Activated T-helper 17 cell treated with anti-CD3 and anti-CD28 coated beads, Interleukin-2, amount 50 U/mL, for 72 hours (primary cell): ENCODE data around the gene FAM89B. TPM values are rescaled to one million over a fixed set of nuclear protein-coding genes. Genes with fewer than 3 reads are reported as not detected.

Experiments used
- ATAC-seq: fragments of 150-1000 bp; cut with Tn5 transposase; replicated peaks from 2 replicates; pipeline ENCODE4 v1.10.0; 2021; ENCODE audit warnings: mild to moderate bottlenecking, moderate library complexity
- H3K27ac Mint-ChIP-seq: one replicate; pipeline ENCODE4 v1.8.0; 2022; ENCODE audit warnings: mixed read lengths
- H3K27me3 Mint-ChIP-seq: one replicate; pipeline ENCODE4 v1.8.0; 2022; ENCODE audit warnings: mixed read lengths
- H3K36me3 Mint-ChIP-seq: one replicate; pipeline ENCODE4 v1.8.0; 2022; ENCODE audit warnings: low read depth, mild to moderate bottlenecking, mixed read lengths
- H3K4me1 Mint-ChIP-seq: one replicate; pipeline ENCODE4 v1.8.0; 2022; ENCODE audit warnings: mixed read lengths
- H3K4me3 Mint-ChIP-seq: one replicate; pipeline ENCODE4 v1.8.0; 2022; ENCODE audit warnings: mild to moderate bottlenecking, mixed read lengths
- H3K9me3 Mint-ChIP-seq: one replicate; pipeline ENCODE4 v1.8.0; 2022; ENCODE audit warnings: mixed read lengths
- total RNA-seq, 2 donors: library from RNA; stranded (reverse); gene quantifications; one replicate each; pipeline ENCODE4 v1.2.3, GENCODE V29; 2022

FAM89B gene
- total RNA-seq, 2 donors from 2014 or later, result 39.0 to 42.2 TPM

DNA sequence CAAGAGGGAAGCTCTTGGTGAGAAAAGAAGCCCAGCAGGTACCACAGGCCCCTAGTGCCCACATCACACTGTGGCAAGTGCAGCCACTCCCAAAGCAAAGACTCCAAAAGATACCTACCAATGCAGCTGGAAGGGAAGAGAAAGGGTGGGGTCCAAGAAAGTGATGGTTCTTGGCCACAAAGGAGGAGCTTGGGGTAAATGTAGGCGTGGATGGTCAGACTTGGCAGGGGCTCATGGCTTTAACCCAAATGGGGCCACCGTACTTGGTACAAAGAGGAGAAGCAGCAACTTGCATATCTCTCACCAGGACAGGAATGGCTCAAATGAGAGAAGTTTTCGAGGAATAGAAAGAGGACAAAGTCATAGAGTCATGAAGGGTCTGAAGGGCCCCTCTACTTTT is 36.9 kb downstream of the FAM89B start:
- H3K27ac Mint-ChIP-seq, result peak overlapping the region; percentile 97
- ATAC-seq, result no peak
- H3K27me3 Mint-ChIP-seq, result no peaks in the 10 kb centered on the region
- H3K9me3 Mint-ChIP-seq, result no peaks in the 10 kb centered on the region
- H3K4me3 Mint-ChIP-seq, result peak overlapping the region; percentile 96
- peaks cover 16% of the 10 kb centered on the region for H3K4me1 Mint-ChIP-seq
- peaks cover 99% of the 10 kb centered on the region for H3K36me3 Mint-ChIP-seq

DNA sequence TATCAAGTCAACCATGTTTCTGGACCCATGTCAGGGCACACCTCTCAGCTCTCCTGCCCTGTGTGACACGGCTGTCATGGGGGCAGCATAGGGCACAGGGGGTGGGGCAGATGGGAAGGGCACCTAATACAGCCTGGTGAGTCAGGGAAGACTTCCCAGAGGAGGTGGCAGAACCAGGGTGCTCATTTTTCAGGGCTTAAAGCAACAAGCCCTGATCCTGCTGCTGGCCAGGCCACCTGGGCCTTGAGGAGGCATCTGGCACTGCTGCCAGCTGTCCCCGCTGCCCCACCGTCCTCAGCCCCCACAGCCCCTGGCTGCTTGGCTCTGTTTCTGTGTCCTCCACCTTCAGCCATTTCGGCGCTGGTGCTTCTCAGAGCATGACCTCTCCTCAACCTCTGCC is 37.3 kb downstream of the FAM89B start:
- Mint-ChIP-seq H3K9me3 (no peaks in the 10 kb centered on the region), H3K27me3 (no peaks in the 10 kb centered on the region), H3K27ac (peak overlapping the region; percentile 97), H3K36me3 (peaks cover 96% of the 10 kb centered on the region), H3K4me3 (peak overlapping the region; percentile 96), H3K4me1 (peaks cover 16% of the 10 kb centered on the region)
- no peak for ATAC-seq

DNA sequence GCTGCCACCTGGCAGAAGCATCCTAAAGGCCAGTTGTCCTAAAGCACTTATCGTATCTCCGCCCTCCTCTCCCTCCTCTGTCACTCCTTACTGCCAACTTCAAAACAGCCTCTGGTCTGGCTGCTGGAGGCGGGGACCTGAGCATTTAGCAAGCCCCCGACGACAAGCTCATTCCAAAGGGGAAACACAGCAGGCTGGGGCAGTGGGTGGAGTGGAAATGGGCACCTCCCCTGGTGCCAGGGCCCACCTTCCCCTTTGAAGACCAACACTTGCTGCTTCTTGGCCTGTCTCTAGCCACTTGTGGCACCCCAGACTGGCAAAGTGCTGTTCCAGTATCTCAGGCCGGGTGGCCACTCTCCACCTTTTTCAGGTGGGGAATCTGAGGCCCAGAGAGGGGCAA is 38.1 kb downstream of the FAM89B start:
- Mint-ChIP-seq H3K27ac (peak overlapping the region; percentile 97), H3K27me3 (no peaks in the 10 kb centered on the region), H3K9me3 (no peaks in the 10 kb centered on the region), H3K4me1 (peaks cover 16% of the 10 kb centered on the region), H3K36me3 (peaks cover 96% of the 10 kb centered on the region), H3K4me3 (peak overlapping the region; percentile 96)
- no peak for ATAC-seq

DNA sequence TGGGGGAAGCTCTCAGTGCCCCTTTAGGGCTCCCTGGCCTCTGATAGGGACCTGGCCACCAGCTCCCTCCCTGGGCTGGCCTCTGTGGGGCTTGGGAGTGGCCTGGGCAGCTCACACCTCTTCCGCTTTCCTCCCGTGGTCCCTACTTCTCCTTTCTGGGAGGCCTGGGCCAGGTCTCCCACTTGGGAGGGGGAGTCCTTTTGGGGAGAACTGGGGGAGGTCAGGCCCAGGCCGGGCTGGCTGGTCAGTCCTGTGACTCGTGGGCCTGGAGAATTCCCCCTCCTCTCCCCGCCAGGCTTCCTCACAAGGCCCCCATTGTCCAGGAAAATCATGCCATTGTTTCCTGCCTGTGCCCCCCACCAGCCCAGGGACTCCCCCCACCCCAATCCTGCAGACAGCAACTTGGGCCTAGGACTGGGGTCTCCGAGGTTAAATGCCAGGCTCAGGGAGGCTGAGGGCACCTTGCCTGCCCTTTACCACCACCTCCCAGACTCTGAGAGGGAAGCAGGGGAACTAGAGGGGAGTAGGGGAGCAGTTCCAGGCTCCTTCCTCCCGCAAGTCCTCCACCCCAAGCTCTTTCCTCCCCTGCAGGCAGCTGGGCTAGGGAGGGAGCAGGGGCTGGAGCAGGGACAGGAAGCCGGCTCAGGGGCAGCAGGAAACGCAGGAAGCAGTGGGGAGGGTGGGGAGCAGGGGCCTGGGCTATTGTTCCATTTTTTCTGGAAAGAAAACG is 38.9 kb downstream of the FAM89B start:
- H3K27me3 Mint-ChIP-seq, result no peaks in the 10 kb centered on the region
- H3K36me3 Mint-ChIP-seq, result peaks cover 91% of the 10 kb centered on the region
- H3K27ac Mint-ChIP-seq, result peak overlapping the region; percentile 97
- peaks cover 16% of the 10 kb centered on the region for H3K4me1 Mint-ChIP-seq
- no peaks in the 10 kb centered on the region for H3K9me3 Mint-ChIP-seq
- H3K4me3 Mint-ChIP-seq, result peak overlapping the region; percentile 96
- no peak for ATAC-seq

DNA sequence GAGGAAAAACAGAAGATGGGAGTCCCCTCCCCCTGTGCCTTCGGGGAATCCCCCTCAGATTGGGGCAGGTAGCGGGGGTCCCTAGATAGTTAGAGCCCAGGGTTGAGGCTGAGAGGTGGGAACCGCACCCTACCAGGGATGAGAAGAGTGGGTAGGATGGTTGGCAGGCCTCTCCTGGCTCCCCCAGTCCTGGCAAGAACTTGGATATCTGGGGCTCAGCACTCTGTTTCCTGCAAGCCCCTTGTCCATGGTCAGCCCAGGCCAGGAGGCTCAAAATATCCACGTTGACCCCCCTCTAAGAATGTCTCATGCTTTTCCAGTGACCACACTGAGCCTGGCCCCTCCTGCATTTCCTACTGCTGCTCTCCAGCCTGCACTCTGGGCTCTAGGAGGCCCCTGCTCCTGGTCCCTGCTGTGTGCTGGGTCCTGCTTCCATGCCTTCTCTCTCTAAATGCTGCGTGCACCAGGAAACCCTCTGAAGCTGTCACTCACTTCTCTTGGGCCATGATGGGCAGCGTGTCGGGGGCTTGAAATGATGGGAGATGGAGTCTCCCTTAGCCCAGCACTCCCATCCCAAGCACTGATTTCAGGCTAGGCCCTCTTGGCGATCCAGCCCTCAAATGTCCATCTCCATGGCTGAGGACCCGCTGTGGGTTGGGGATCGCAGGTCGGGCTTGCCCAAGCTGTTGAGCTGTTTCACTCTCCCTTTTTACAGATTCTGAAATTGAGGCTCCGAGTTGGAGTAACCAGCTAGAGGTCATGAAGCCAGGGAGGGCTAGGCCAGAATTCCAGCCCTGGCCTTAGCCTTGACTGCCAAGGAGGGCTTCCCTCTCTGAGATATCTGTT is 39.6 kb downstream of the FAM89B start:
- Mint-ChIP-seq H3K9me3 (no peaks in the 10 kb centered on the region), H3K4me1 (peaks cover 23% of the 10 kb centered on the region), H3K36me3 (peaks cover 91% of the 10 kb centered on the region), H3K27ac (peak overlapping the region; percentile 97), H3K27me3 (no peaks in the 10 kb centered on the region), H3K4me3 (peak overlapping the region; percentile 96)
- no peak for ATAC-seq

DNA sequence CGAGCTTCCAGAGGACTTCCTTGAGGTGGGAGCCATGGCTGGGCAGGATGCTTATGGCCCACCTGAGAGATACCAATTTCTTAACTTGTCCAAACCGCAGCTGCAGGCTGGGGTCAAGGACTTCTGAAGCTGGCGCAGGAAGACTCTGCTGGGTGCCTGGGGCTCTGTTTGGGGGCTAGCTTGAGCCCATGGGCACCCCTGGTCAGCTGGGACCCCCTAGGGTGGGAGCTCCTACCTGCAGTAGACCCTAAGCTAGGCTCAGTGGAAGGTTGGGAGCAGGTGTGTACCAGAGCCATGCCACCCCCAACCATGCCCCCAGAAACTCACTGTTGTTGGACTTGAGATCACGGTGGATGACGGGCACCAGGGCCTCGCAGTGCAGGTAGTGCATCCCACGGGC is 40.4 kb downstream of the FAM89B start:
- Mint-ChIP-seq H3K4me3 (peak overlapping the region; percentile 96), H3K27me3 (no peaks in the 10 kb centered on the region), H3K36me3 (peaks cover 92% of the 10 kb centered on the region), H3K9me3 (no peaks in the 10 kb centered on the region), H3K27ac (peak overlapping the region; percentile 97), H3K4me1 (peaks cover 23% of the 10 kb centered on the region)
- ATAC-seq, result no peak

DNA sequence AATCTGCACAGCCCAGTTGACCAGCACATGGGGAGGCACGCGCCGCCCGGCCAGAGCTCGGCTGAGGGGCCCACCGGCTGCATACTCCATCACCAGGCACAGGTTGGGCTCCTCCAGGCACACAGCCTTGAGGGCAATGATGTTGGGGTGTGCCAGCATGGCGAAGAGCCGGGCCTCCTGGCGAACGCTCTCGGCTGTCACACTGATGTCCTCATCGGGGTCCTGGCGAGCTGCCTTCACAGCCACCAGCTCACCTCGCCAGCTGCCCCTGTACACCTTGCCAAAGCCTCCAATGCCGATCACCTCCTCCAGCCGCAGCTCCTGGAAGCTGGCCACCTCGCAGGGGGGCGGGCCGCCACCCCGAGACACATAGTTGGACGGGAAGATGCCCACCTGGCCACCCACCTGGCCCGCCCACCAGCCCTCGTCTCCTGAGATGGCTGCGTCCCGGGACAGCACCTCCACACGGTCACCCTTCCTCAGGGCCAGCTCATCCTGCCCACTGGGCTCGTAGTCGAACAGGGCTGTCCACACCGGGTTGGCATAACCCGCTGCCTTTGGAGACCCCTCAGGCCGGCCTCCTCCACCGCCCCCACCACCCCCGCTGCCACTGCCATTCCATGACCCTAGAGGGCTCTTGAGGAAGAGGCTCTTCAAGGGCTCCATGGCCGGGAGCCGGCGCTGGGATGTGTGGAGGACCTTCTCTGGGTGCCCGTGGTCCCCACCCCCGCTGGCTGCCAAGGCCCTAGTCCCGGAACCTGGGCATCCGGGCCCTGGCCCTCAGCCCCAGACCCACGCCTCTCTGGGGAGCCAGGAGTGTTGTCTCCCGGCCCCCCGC is 41.0 kb downstream of the FAM89B start:
- Mint-ChIP-seq H3K27me3 (no peaks in the 10 kb centered on the region), H3K36me3 (peaks cover 90% of the 10 kb centered on the region), H3K9me3 (no peaks in the 10 kb centered on the region), H3K4me3 (peak overlapping the region; percentile 96), H3K27ac (peak overlapping the region; percentile 97), H3K4me1 (peaks cover 23% of the 10 kb centered on the region)
- no peak for ATAC-seq

DNA sequence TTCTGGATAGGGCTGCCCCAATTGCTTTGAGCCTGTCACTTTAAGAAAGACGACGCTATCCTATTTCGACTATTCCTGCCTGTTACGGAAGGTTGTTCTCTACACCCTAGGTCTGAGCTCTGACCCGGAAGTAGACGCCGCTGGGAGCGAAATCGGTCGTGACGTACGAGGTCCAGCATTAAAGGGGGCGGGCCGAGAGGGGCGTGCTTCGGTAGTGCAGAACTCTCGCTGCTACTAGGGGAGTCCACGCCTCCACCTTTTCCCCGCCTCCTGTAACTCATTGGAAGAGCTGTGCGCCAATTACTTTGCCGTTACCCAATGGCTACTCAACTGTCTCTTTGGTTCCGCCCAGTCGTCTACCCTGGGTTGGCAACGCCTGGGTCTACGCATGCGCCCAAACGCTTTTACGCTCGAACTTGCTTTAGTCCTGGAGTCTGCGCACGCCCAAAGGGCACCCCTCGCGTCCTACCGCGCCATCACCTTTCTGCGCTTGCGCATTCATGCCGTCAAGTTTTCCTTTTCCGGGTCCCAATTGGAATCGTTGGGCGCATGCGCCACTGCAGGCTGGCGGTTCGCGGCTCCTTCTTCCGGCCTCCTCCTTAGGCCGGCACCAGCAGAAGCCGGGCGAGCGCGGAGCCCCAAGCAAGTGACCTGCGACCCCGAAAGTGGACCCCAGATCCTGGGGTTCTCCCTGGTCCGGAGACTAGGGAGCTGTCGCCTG is 43.1 kb downstream of the FAM89B start, which contains the start of gene PCNX3:
Gene PCNX3 (plus strand): TSS at position 548 of the 721 bp plus-strand sequence. CDS start 536 bp downstream, outside the sequence.
- H3K36me3 Mint-ChIP-seq, result peaks cover 86% of the 10 kb centered on the region
- peak within 1 kb of the TSS; percentile 96 for H3K4me3 Mint-ChIP-seq
- H3K4me1 Mint-ChIP-seq, result peaks cover 18% of the 10 kb centered on the region
- H3K9me3 Mint-ChIP-seq, result no peaks in the 10 kb centered on the region
- H3K27ac Mint-ChIP-seq, result peak within 1 kb of the TSS; percentile 93
- H3K27me3 Mint-ChIP-seq, result no peaks in the 10 kb centered on the region
- peak; percentile 91 for ATAC-seq

DNA sequence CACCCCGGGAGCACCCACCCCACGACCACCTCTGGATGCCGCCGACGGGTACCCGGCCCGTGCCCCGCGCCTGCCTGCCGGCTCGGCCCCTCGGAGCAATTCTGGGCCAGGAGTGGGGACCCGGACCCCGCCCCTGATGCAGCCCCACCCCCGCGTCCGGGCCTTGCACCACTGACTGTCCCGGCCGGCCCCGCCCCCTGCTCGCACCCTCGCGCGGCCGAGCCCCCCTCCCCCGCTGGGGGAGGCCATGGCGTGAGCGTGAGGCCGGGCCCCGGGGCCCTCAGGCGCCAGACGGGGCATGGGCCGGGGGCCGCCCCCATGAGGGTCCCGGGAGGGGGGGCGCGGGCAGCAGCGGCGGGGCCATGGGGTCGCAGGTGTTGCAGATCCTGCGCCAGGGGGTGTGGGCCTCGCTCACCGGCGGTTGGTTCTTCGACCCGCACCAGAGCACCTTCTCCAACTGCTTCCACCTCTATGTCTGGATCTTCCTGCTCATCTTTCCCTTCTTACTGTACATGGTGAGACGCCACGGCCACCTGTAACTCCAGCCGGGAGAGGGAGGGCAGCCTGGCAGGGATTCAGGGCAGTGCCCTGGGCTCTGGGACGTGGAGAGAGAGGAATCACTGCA is 43.7 kb downstream of the FAM89B start:
- Mint-ChIP-seq H3K4me3 (peak overlapping the region; percentile 96), H3K27ac (peak overlapping the region; percentile 93), H3K4me1 (peaks cover 15% of the 10 kb centered on the region), H3K27me3 (no peaks in the 10 kb centered on the region), H3K36me3 (peaks cover 81% of the 10 kb centered on the region), H3K9me3 (no peaks in the 10 kb centered on the region)
- ATAC-seq, result no peak

DNA sequence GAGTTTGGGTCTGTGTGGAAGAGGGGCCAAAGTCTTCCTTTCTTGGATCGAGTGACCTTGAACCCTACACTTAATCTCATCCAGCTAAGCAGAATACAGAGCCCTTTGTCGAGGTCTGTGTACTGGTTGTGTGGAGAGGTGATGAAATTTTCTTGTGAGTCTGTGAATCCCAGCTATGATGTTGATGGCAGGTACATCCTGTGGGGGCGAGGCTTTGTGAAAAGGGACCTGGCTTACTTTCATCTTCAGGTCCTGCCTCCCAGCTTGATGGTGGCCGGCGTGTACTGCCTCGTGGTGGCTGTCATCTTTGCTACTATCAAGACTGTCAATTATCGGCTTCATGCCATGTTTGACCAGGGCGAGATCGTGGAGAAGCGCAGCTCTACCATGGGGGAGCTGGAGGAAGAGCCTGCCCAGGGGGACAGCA is 44.2 kb downstream of the FAM89B start:
- Mint-ChIP-seq H3K27me3 (no peaks in the 10 kb centered on the region), H3K4me3 (peak overlapping the region; percentile 96), H3K36me3 (peaks cover 80% of the 10 kb centered on the region), H3K4me1 (peaks cover 15% of the 10 kb centered on the region), H3K27ac (peak overlapping the region; percentile 93), H3K9me3 (no peaks in the 10 kb centered on the region)
- ATAC-seq, result no peak

DNA sequence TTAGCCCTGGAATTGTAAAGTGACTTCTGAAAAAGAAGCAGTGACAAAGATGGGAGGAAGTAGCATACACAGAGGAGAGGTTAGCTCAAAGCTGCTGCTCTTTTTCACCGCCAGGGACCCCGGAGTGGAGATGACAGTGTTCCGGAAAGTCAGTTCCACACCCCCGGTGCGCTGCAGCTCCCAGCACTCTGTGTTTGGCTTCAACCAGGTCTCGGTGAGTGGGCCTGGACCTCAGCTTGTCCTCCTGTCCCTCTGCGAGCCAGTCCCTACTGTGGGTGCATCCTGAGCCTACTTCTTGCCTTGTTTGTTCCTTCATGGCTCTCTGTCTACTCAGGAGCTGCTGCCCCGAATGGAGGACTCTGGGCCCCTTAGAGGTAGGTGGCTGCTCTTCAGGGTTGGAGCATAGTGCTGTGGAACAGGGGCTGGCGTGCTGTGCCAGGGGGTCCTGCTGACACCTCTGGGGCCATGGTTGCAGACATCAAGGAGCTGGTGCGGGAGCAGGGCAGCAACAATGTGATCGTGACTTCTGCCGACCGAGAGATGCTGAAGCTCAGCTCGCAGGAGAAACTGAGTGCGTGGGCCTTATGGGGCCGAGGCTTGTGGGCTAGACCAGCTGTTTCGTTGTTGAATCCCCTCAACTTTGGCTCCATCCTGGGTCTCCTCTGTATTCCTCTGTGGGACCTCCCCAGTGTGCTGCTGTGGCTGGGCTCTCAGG is 45.0 kb downstream of the FAM89B start:
- peak overlapping the region; percentile 93 for H3K27ac Mint-ChIP-seq
- H3K4me1 Mint-ChIP-seq, result peaks cover 11% of the 10 kb centered on the region
- H3K36me3 Mint-ChIP-seq, result peaks cover 80% of the 10 kb centered on the region
- ATAC-seq, result no peak
- H3K9me3 Mint-ChIP-seq, result no peaks in the 10 kb centered on the region
- no peaks in the 10 kb centered on the region for H3K27me3 Mint-ChIP-seq
- H3K4me3 Mint-ChIP-seq, result peak overlapping the region; percentile 96

DNA sequence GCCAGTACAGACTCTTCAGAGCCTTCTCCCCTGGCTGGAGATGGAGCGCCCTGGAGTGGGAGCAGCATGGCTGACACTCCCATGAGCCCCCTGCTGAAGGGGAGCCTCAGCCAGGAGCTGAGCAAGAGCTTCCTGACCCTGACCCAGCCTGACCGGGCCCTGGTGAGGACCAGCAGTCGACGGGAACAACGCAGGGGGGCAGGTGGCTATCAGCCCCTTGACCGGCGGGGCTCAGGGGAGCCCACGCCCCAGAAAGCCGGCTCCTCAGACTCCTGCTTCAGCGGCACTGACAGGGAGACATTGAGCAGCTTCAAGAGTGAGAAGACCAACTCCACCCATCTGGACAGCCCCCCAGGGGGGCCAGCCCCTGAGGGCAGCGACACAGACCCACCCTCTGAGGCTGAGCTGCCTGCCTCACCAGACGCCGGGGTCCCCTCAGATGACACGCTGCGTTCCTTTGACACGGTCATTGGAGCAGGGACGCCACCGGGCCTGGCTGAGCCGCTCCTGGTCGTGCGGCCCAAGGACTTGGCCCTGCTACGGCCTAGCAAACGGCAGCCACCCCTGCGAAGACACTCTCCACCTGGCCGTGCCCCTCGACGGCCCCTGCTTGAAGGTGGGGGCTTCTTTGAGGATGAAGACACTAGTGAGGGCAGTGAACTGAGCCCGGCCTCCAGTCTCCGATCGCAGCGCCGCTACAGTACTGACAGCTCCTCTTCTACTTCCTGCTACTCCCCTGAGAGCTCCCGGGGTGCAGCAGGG is 45.8 kb downstream of the FAM89B start:
- Mint-ChIP-seq H3K4me3 (peak overlapping the region; percentile 96), H3K27me3 (no peaks in the 10 kb centered on the region), H3K9me3 (no peaks in the 10 kb centered on the region), H3K27ac (no peak overlapping the region), H3K36me3 (peaks cover 80% of the 10 kb centered on the region), H3K4me1 (peaks cover 8% of the 10 kb centered on the region)
- no peak for ATAC-seq
